SK-N-SH (cell line): ENCODE results near the gene LCN1.

ENCODE experiments used
- CTCF ChIP-seq: fragments of 200-600 bp; sonication (generic); IDR thresholded peaks from 2 replicates; pipeline ENCODE4 v1.6.1; 2017; ENCODE audit warnings: antibody characterized with exemption, mild to moderate bottlenecking, moderate library complexity
- EP300 ChIP-seq, 2 experiments: IDR thresholded peaks; 2 replicates each; pipeline versions ENCODE4 v1.4.0 to v1.6.1; 2012; ENCODE audit warnings: borderline replicate concordance in 1 of 2, low read depth in 1 of 2, low read length in 1 of 2
- EZH2phosphoT487 ChIP-seq: fragments of 200-600 bp; sonication (generic); IDR thresholded peaks from 2 replicates; pipeline ENCODE4 v1.6.1; 2017; ENCODE audit warnings: low read depth, mixed run types, mild to moderate bottlenecking, antibody characterized with exemption, moderate library complexity, borderline replicate concordance
- FOXM1 ChIP-seq: IDR thresholded peaks from 2 replicates; pipeline ENCODE4 v1.4.0; 2012; ENCODE audit warnings: low read depth, mild to moderate bottlenecking
- GABPA ChIP-seq: IDR thresholded peaks from 2 replicates; pipeline ENCODE4 v1.4.0; 2012; ENCODE audit warnings: low read depth, mild to moderate bottlenecking
- JUND ChIP-seq: IDR thresholded peaks from 2 replicates; pipeline ENCODE4 v1.4.0; 2012
- POLR2AphosphoS5 ChIP-seq: IDR thresholded peaks from 2 replicates; pipeline ENCODE4 v1.6.1; 2012; ENCODE audit warnings: low read depth, low read length
- TAF1 ChIP-seq: IDR thresholded peaks from 2 replicates; pipeline ENCODE4 v1.6.1; 2012; ENCODE audit warnings: low read depth, mild to moderate bottlenecking, low read length, moderate library complexity, borderline replicate concordance
- ZBTB33 ChIP-seq: IDR thresholded peaks from 2 replicates; pipeline ENCODE4 v1.4.0; 2012; ENCODE audit warnings: low read depth, borderline replicate concordance

- TF ChIP-seq JUND, result no peak
- no peak for TF ChIP-seq ZBTB33
- TF ChIP-seq GABPA, result no peak
- TF ChIP-seq TAF1, result no peak
- no peak for TF ChIP-seq POLR2AphosphoS5
- no peak for TF ChIP-seq EZH2phosphoT487
- no peak for TF ChIP-seq CTCF
- TF ChIP-seq FOXM1, result no peak
- TF ChIP-seq EP300 (IDR thresholded peaks at IDR 0.05; ENCODE audit: borderline replicate concordance in 1 of 2, low read depth in 1 of 2, low read length in 1 of 2), result no peak
These were observed 53.1 kb downstream of the LCN1 start for GRCh38 chr9:135574331-135574730.
